NCI-H774 (cell line): ENCODE data around the gene C1orf210.

Experiments
- DNase-seq: peaks from one replicate; lab custom pipeline; 2025; lab: John Stamatoyannopoulos, UW

The C1orf210 gene

GRCh38 chr1:43312212-43312623, 26.8 kb upstream of the C1orf210 start:
- DNase-seq, result no peak

GRCh38 chr1:43311521-43311920, 26.1 kb upstream of the C1orf210 start:
- no peak for DNase-seq

GRCh38 chr1:43309405-43310025, 24.1 kb upstream of the C1orf210 start:
- no peak for DNase-seq

- no peak for DNase-seq
Observed at GRCh38 chr1:43308635-43309404, 23.4 kb upstream of the C1orf210 start.

GRCh38 chr1:43307458-43308158, 22.2 kb upstream of the C1orf210 start:
- no peak for DNase-seq

- no peak for DNase-seq
Observed at GRCh38 chr1:43306688-43307457, 21.5 kb upstream of the C1orf210 start.

- no peak for DNase-seq
Observed at GRCh38 chr1:43305926-43306687, 20.7 kb upstream of the C1orf210 start.

- DNase-seq, result no peak
Observed at GRCh38 chr1:43305461-43305860, 20.1 kb upstream of the C1orf210 start.

- DNase-seq, result no peak
Observed at GRCh38 chr1:43304771-43305300, 19.5 kb upstream of the C1orf210 start.

- DNase-seq, result no peak
Observed at GRCh38 chr1:43304314-43304681, 18.9 kb upstream of the C1orf210 start.

GRCh38 chr1:43303471-43304313, 18.3 kb upstream of the C1orf210 start:
- no peak for DNase-seq

- DNase-seq, result no peak
Observed at GRCh38 chr1:43302721-43303470, 17.5 kb upstream of the C1orf210 start.

- DNase-seq, result no peak
Observed at GRCh38 chr1:43302201-43302600, 16.8 kb upstream of the C1orf210 start.

- no peak for DNase-seq
Observed at GRCh38 chr1:43300378-43301094, 15.2 kb upstream of the C1orf210 start, which contains the start of gene TIE1. TIE1 (plus strand) TSS chr1:43300982; CDS start chr1:43301072, 90 bp downstream.

GRCh38 chr1:43299101-43299500, 13.7 kb upstream of the C1orf210 start:
- no peak for DNase-seq

- no peak for DNase-seq
Observed at GRCh38 chr1:43298055-43298454, 12.7 kb upstream of the C1orf210 start.

- no peak for DNase-seq
Observed at GRCh38 chr1:43296207-43296606, 10.8 kb upstream of the C1orf210 start.

- DNase-seq, result no peak
Observed at GRCh38 chr1:43294761-43295160, 9.4 kb upstream of the C1orf210 start.
